ENCODE measurements around the gene SHTN1. TPM values are rescaled to one million over a fixed set of nuclear protein-coding genes. Genes with fewer than 3 reads are reported as not detected.

SHTN1 gene
- total RNA-seq, 5 donors from 2014 or later (not counting 1 experiment from before 2014, with no cell fraction given), result 0.35 to 0.80 (median 0.44) TPM

DNA sequence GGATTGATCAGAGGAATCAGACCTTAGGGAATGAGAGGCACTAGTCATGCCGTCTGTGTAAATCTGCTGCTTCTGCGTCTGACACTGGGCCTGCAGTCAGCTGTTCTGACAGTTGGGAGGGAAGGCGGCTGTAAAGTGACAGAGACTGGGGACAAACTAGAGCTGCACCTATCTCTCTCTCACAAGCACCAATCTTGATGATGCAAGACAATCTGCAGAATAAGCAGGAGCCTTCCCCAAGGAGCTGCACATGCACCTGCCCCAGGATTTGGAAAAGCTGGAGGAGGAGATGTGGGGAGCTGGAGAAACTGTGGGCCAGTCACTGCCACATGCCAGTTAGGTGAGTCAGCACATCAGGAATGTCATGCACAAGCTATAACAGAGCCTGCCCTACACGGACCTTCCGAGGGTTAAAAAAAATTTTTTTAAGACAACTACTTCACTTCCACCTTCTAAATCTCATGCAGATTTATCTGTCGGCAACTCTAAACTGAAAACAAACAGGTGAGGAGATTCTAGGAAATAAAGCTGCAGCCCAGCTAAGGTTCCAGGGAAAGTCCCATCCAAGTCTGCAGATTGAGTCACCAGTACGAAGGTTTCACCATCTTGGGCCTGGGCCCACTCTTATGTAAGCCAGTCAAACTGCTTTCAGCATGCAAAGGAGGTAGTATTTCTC is 116.5 kb downstream of the SHTN1 start:
- H3K36me3 Mint-ChIP-seq, result no peaks in the 10 kb centered on the region
- H3K4me1 Mint-ChIP-seq, result no peaks in the 10 kb centered on the region
- no peak overlapping the region for H3K27ac Mint-ChIP-seq
- H3K4me1 ChIP-seq (ENCODE audit: control insufficient read depth in 1 of 2, extremely low read depth in 1 of 2, insufficient read depth in 2 of 2, low read length in 2 of 2), result no peaks in the 10 kb centered on the region
- H3K9me3 ChIP-seq, result no peaks in the 10 kb centered on the region
- H3K27ac ChIP-seq (ENCODE audit: low read length), result no peak overlapping the region
- no peak overlapping the region for H3K4me3 ChIP-seq (ENCODE audit: control insufficient read depth in 1 of 2, extremely low read depth in 1 of 2, low read length in 1 of 2)
- peaks cover 0 to 3% of the 10 kb centered on the region in 2 experiments for H3K27me3 ChIP-seq (replicated peaks in 1 of 2; ENCODE audit: control insufficient read depth in 2 of 2, extremely low read depth in 1 of 2, insufficient read depth in 2 of 2, low read length in 1 of 2)
- H3K4me3 Mint-ChIP-seq, result no peak overlapping the region
- no peak for DNase-seq
- 78% methylated on average over 1 of the region's 7 CpGs for WGBS (ENCODE audit: insufficient coverage)
- no peak for ATAC-seq (replicated peaks in 1 of 4)
- ChIA-PET POLR2A (no interaction called here), CTCF (no interaction called here)
- no peaks in the 10 kb centered on the region for H3K9me3 Mint-ChIP-seq
- no peaks in the 10 kb centered on the region for H3K36me3 ChIP-seq (ENCODE audit: control insufficient read depth in 2 of 2, extremely low read depth in 1 of 2, insufficient read depth in 1 of 2, low read length in 1 of 2)
- H3K27me3 Mint-ChIP-seq, result peaks cover 16 to 35% of the 10 kb centered on the region in 2 donors

DNA sequence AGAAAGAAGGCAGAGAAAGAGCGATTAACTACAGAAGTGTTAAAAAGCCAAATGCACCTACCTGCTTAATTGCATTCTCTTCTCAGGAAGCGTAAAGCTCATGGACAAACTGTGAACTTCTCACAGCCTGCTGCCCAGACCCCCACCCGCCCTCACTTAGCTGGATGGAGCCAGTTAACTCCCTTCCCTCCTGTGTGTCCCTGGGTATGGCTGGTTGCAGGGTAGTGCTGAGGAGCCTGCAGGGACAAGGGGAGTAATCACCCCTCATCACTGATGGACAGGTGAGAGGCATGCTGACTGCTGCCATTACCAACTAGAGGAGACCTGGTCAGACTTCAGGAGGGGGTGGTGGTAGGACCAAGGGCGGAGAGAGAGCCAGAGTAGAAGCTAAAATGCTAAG is 118.2 kb downstream of the SHTN1 start:
- H3K4me1 Mint-ChIP-seq, result no peaks in the 10 kb centered on the region
- Histone ChIP-seq H3K27ac (ENCODE audit: low read length) (no peak overlapping the region), H3K9me3 (no peaks in the 10 kb centered on the region), H3K4me1 (ENCODE audit: control insufficient read depth in 1 of 2, extremely low read depth in 1 of 2, insufficient read depth in 2 of 2, low read length in 2 of 2) (no peaks in the 10 kb centered on the region), H3K36me3 (ENCODE audit: control insufficient read depth in 2 of 2, extremely low read depth in 1 of 2, insufficient read depth in 1 of 2, low read length in 1 of 2) (no peaks in the 10 kb centered on the region), H3K4me3 (ENCODE audit: control insufficient read depth in 1 of 2, extremely low read depth in 1 of 2, low read length in 1 of 2) (no peak overlapping the region), H3K27me3 (replicated peaks in 1 of 2; ENCODE audit: control insufficient read depth in 2 of 2, extremely low read depth in 1 of 2, insufficient read depth in 2 of 2, low read length in 1 of 2) (no peaks in the 10 kb centered on the region)
- no peak for ATAC-seq (replicated peaks in 1 of 4)
- DNase-seq, result no peak
- 100% methylated on average over 1 of the region's 4 CpGs for WGBS (ENCODE audit: insufficient coverage)
- H3K36me3 Mint-ChIP-seq, result no peaks in the 10 kb centered on the region
- peaks cover 19 to 27% of the 10 kb centered on the region in 2 donors for H3K27me3 Mint-ChIP-seq
- H3K9me3 Mint-ChIP-seq, result no peaks in the 10 kb centered on the region
- H3K27ac Mint-ChIP-seq, result no peak overlapping the region
- POLR2A ChIA-PET, result interaction anchor here in 1 of 2 donors (0.6 kb wide), 1 partner anchor 1812 kb away, joined by 3 read pairs; no protein-coding TSS in a partner anchor
- H3K4me3 Mint-ChIP-seq, result no peak overlapping the region
- CTCF ChIA-PET, result no interaction called here

DNA sequence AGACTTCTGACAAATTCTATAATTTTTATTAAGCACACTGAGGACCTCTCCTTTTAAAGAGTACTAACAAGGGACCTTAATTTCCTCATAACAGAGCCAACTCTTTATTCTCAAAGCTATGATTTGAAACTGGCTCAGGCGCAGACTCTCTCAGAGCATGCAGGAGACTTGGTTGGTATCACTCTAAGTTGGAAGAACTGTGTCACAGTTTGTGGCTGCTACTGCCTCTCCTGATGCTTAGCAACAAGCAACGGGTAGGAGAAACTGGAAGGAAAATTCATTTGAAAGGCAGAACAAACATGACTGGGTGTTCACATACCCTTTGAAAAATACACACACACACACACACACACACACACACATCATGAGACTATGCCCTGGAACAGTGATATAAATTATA is 122.3 kb downstream of the SHTN1 start:
- CTCF ChIA-PET, result no interaction called here
- ATAC-seq (replicated peaks in 1 of 4) (no peak), DNase-seq (no peak)
- Mint-ChIP-seq H3K4me1 (no peaks in the 10 kb centered on the region), H3K27ac (no peak overlapping the region), H3K4me3 (no peak overlapping the region), H3K9me3 (no peaks in the 10 kb centered on the region), H3K36me3 (no peaks in the 10 kb centered on the region), H3K27me3 (peaks cover 23 to 34% of the 10 kb centered on the region in 2 donors)
- no peaks in the 10 kb centered on the region for H3K4me1 ChIP-seq (ENCODE audit: control insufficient read depth in 1 of 2, extremely low read depth in 1 of 2, insufficient read depth in 2 of 2, low read length in 2 of 2)
- POLR2A ChIA-PET, result no interaction called here
- no peaks in the 10 kb centered on the region for H3K27me3 ChIP-seq (replicated peaks in 1 of 2; ENCODE audit: control insufficient read depth in 2 of 2, extremely low read depth in 1 of 2, insufficient read depth in 2 of 2, low read length in 1 of 2)
- no peak overlapping the region for H3K4me3 ChIP-seq (ENCODE audit: control insufficient read depth in 1 of 2, extremely low read depth in 1 of 2, low read length in 1 of 2)
- no peaks in the 10 kb centered on the region for H3K9me3 ChIP-seq
- H3K27ac ChIP-seq (ENCODE audit: low read length), result no peak overlapping the region
- no CpG with 5 or more reads among the region's 2 CpGs for WGBS (ENCODE audit: insufficient coverage)
- H3K36me3 ChIP-seq (ENCODE audit: control insufficient read depth in 2 of 2, extremely low read depth in 1 of 2, insufficient read depth in 1 of 2, low read length in 1 of 2), result no peaks in the 10 kb centered on the region

DNA sequence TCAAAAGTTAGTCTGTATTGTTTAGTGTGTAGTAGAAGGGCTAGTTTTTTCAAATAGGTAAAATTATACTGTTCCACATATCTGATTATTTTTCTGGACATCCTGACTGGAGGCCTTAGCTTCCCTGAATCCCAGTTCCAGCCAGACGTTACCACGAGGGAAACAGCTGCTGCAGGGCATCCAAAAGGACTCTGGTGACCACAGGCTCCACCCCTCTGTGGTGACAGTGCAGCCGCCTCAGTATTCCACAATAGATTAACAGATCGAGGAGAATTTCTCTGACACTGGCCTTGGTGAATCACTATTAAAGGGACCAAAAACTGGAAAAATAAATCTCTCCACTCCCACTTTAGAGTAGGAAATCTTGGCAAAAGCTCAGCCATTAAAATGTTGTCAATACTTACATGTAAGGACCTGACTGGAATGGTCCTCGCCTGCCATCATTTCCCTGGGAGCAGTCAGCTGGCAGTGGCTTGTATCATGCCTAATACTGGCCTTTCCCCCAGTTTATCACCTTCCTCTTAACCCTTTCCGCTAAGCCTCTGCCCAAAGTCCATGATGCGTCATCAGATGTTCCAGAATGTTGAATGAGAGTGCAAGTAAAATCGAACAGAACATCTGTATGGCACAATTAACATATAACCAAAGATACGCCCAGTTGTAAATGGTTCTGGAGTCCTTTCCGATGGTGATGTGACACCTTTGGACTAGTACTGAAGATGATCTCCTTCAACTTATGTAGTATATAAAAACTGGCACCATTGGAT is 124.1 kb downstream of the SHTN1 start:
- H3K27ac Mint-ChIP-seq, result no peak overlapping the region
- Histone ChIP-seq H3K36me3 (ENCODE audit: control insufficient read depth in 2 of 2, extremely low read depth in 1 of 2, insufficient read depth in 1 of 2, low read length in 1 of 2) (no peaks in the 10 kb centered on the region), H3K4me3 (ENCODE audit: control insufficient read depth in 1 of 2, extremely low read depth in 1 of 2, low read length in 1 of 2) (no peak overlapping the region), H3K27ac (ENCODE audit: low read length) (no peak overlapping the region), H3K9me3 (no peaks in the 10 kb centered on the region), H3K4me1 (ENCODE audit: control insufficient read depth in 1 of 2, extremely low read depth in 1 of 2, insufficient read depth in 2 of 2, low read length in 2 of 2) (no peaks in the 10 kb centered on the region), H3K27me3 (replicated peaks in 1 of 2; ENCODE audit: control insufficient read depth in 2 of 2, extremely low read depth in 1 of 2, insufficient read depth in 2 of 2, low read length in 1 of 2) (no peaks in the 10 kb centered on the region)
- no peak for ATAC-seq (replicated peaks in 1 of 4)
- no peaks in the 10 kb centered on the region for H3K9me3 Mint-ChIP-seq
- H3K4me1 Mint-ChIP-seq, result no peaks in the 10 kb centered on the region
- ChIA-PET POLR2A (no interaction called here), CTCF (no interaction called here)
- H3K36me3 Mint-ChIP-seq, result no peaks in the 10 kb centered on the region
- peaks cover 19 to 35% of the 10 kb centered on the region in 2 donors for H3K27me3 Mint-ChIP-seq
- DNase-seq, result no peak
- WGBS (ENCODE audit: insufficient coverage), result 32% methylated on average over 3 of the region's 10 CpGs
- no peak overlapping the region for H3K4me3 Mint-ChIP-seq

DNA sequence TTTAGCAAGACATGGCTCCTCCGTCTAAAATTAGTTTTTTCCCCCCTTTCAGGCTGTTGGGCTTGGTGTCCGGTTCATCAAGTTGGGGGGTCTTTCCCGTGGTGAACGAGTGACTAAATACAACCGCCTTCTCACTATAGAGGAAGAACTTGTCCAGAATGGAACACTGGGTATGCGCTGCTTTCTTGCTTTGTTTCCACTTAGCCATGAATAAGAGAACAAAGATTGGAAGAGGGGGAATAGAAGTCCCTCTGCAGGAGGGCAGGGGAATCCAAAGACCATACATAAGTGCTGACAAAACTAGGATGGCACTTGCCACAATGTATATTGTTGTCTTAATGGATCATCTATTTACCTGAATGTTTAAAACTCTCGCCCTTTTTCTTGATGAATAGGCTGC is 125.2 kb downstream of the SHTN1 start:
- no peak for DNase-seq
- POLR2A ChIA-PET, result no interaction called here
- no peaks in the 10 kb centered on the region for H3K4me1 Mint-ChIP-seq
- Histone ChIP-seq H3K36me3 (ENCODE audit: control insufficient read depth in 2 of 2, extremely low read depth in 1 of 2, insufficient read depth in 1 of 2, low read length in 1 of 2) (no peaks in the 10 kb centered on the region), H3K27ac (ENCODE audit: low read length) (no peak overlapping the region), H3K27me3 (replicated peaks in 1 of 2; ENCODE audit: control insufficient read depth in 2 of 2, extremely low read depth in 1 of 2, insufficient read depth in 2 of 2, low read length in 1 of 2) (no peaks in the 10 kb centered on the region), H3K4me3 (ENCODE audit: control insufficient read depth in 1 of 2, extremely low read depth in 1 of 2, low read length in 1 of 2) (no peak overlapping the region), H3K9me3 (no peaks in the 10 kb centered on the region), H3K4me1 (ENCODE audit: control insufficient read depth in 1 of 2, extremely low read depth in 1 of 2, insufficient read depth in 2 of 2, low read length in 2 of 2) (no peaks in the 10 kb centered on the region)
- WGBS (ENCODE audit: insufficient coverage), result no CpG with 5 or more reads among the region's 7 CpGs
- H3K9me3 Mint-ChIP-seq, result no peaks in the 10 kb centered on the region
- no peak for ATAC-seq (replicated peaks in 1 of 4)
- peaks cover 19 to 36% of the 10 kb centered on the region in 2 donors for H3K27me3 Mint-ChIP-seq
- peak overlapping the region in 1 of 2 donors; percentile 23 for H3K27ac Mint-ChIP-seq
- H3K4me3 Mint-ChIP-seq, result no peak overlapping the region
- H3K36me3 Mint-ChIP-seq, result no peaks in the 10 kb centered on the region
- CTCF ChIA-PET, result no interaction called here

DNA sequence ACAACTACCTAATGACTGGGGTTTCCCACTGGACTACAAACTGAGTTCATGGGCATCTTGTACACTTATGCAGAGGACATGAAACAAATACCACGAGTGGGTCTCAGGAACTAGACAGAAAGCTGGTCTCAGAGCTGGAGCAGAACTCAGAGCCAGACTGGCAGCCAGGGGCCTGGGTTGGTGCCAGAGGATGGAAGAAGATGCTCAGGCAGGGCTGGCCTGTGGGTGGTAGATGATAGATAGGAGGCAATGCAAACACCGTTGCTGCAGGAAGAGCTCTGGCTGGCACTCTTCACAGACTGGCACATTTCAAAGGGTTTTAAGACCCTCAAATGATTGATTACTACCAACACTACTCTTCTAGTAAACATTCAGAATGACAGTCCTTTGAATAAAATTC is 126.9 kb downstream of the SHTN1 start:
- Histone ChIP-seq H3K4me1 (ENCODE audit: control insufficient read depth in 1 of 2, extremely low read depth in 1 of 2, insufficient read depth in 2 of 2, low read length in 2 of 2) (no peaks in the 10 kb centered on the region), H3K36me3 (ENCODE audit: control insufficient read depth in 2 of 2, extremely low read depth in 1 of 2, insufficient read depth in 1 of 2, low read length in 1 of 2) (no peaks in the 10 kb centered on the region), H3K9me3 (no peaks in the 10 kb centered on the region), H3K27me3 (replicated peaks in 1 of 2; ENCODE audit: control insufficient read depth in 2 of 2, extremely low read depth in 1 of 2, insufficient read depth in 2 of 2, low read length in 1 of 2) (no peaks in the 10 kb centered on the region), H3K27ac (ENCODE audit: low read length) (no peak overlapping the region), H3K4me3 (ENCODE audit: control insufficient read depth in 1 of 2, extremely low read depth in 1 of 2, low read length in 1 of 2) (no peak overlapping the region)
- Mint-ChIP-seq H3K4me1 (no peaks in the 10 kb centered on the region), H3K9me3 (no peaks in the 10 kb centered on the region), H3K4me3 (no peak overlapping the region), H3K27me3 (peaks cover 15 to 32% of the 10 kb centered on the region in 2 donors), H3K36me3 (no peaks in the 10 kb centered on the region), H3K27ac (no peak overlapping the region)
- POLR2A ChIA-PET, result no interaction called here
- DNase-seq (no peak), ATAC-seq (replicated peaks in 1 of 4) (no peak)
- WGBS (ENCODE audit: insufficient coverage), result 56% methylated on average over 1 of the region's 2 CpGs
- CTCF ChIA-PET, result no interaction called here

Measured in T-cell (primary cell).